Measurements from ENCODE around the gene MIDN. TPM values are rescaled to one million over a fixed set of nuclear protein-coding genes. Genes with fewer than 3 reads are reported as not detected.
A peak's percentile ranks its signal among the peaks of the same experiment; 100 is the strongest.

MIDN gene
- total and polyA plus RNA-seq, 2 of the 4 experiments (the other 2 are of a cell fraction) = 2.5 to 26.0 TPM

DNA sequence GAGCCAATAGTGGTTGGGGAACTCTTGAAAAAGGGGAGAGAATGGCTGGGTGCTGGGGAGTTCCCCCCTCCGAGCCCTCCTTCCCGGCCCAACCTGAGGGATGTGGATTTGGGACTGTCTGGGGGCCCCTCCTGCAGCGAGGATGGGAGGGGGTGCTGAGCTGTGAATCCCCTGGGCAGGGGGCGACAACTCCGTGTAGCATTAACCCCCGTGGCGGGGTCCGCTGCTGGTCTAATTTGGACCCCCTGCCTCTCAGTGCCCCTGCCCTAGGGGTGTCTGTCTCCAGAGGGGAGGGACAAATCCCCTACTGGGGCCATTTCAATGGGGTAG is 9.7 kb downstream of the MIDN start:
- dilution Hi-C loops (cut with HindIII; ENCODE audit: low sequenced_read_pairs, unreplicated experiment) = no loop called here

More for the DNA sequence above, 9.7 kb downstream of the MIDN start:
- in situ Hi-C loops (cut with MboI; ENCODE audit: low sequenced_read_pairs) = no loop called here
- H2AFZ ChIP-seq (replicated peaks; ENCODE audit: low read length, poor library complexity) = no peak overlapping the region
- H3K23ac ChIP-seq (ENCODE audit: low read depth, low read length) = 0 out of 2 replicates have a peak overlapping the region, but pooled peaks have one; percentile 1
- BruUV-seq (replicated peaks) = TSS peak; percentile 79
- peak overlapping the region; percentile 74 for H3K27ac ChIP-seq (ENCODE audit: insufficient read depth, low read length)
- CTCF ChIA-PET = no interaction called here
- H3K36me3 ChIP-seq (ENCODE audit: control insufficient read depth, insufficient read depth, low read length) = peaks cover 51% of the 10 kb centered on the region
- no peak overlapping the region for H3K18ac ChIP-seq (ENCODE audit: low read depth, low read length)
- no peak overlapping the region for H3K4ac ChIP-seq (ENCODE audit: low read depth, low read length)
- no peak overlapping the region for H4K5ac ChIP-seq (ENCODE audit: low read depth, low read length)
- ATAC-seq (ENCODE audit: low read depth) (no peak), DNase-seq (no peak)
- no peak overlapping the region for H2BK15ac ChIP-seq (ENCODE audit: low read depth, low read length)
- no peak overlapping the region for H3K56ac ChIP-seq (ENCODE audit: extremely low read depth, insufficient read depth, low read length)
- no peak overlapping the region for H2BK5ac ChIP-seq (ENCODE audit: low read depth, low read length, poor library complexity, severe bottlenecking)
- H3K4me1 ChIP-seq (ENCODE audit: control insufficient read depth, insufficient read depth, low read length) = peaks cover 57% of the 10 kb centered on the region
- no peak overlapping the region for H4K91ac ChIP-seq (ENCODE audit: insufficient read depth, low read depth, low read length)
- peak overlapping the region; percentile 31 for H2AK9ac ChIP-seq (replicated peaks; ENCODE audit: low read depth, low read length, poor library complexity)
- H3K79me1 ChIP-seq (ENCODE audit: low read depth in 1 of 2, low read length in 2 of 2) = peaks cover 0 to 67% of the 10 kb centered on the region in 2 experiments; a peak in 2 of 4 replicates
- H2BK120ac ChIP-seq (ENCODE audit: low read depth, low read length) = no peak overlapping the region
- H3K4me2 ChIP-seq (ENCODE audit: low read depth, low read length) = no peak overlapping the region
- no peak overlapping the region for H3K9ac ChIP-seq (ENCODE audit: low read depth, low read length)
- H4K20me1 ChIP-seq (ENCODE audit: insufficient read depth, low read length) = peaks cover 72% of the 10 kb centered on the region
- H3K9me1 ChIP-seq (ENCODE audit: insufficient read depth, low read length) = peaks cover 3% of the 10 kb centered on the region; the same call in 1 of the 2 replicates
- no peaks in the 10 kb centered on the region for H3K27me3 ChIP-seq (ENCODE audit: control insufficient read depth, insufficient read depth, low read length)
- POLR2A ChIA-PET (ENCODE audit: unreplicated experiment) = interaction anchor here (0.6 kb wide), 2 partner anchors 8 to 14 kb away, joined by 4 to 11 read pairs; no protein-coding TSS in a partner anchor
- intact Hi-C loops (cut with micrococcal nuclease) = no loop called here
- H3K14ac ChIP-seq (replicated peaks; ENCODE audit: low read depth, low read length) = no peak overlapping the region
- 80% methylated on average over 3 of the region's 8 CpGs; no CpG with 5 or more reads in 1 of the 2 experiments for WGBS, 2 experiments (ENCODE audit: extremely low coverage in 2 of 2, insufficient read length in 1 of 2)
- H4K8ac ChIP-seq (ENCODE audit: low read depth in 2 of 2, low read length in 2 of 2) = no peak overlapping the region
- H3K4me3 ChIP-seq (ENCODE audit: insufficient read depth, low read depth, low read length) = no peak overlapping the region
- no peak overlapping the region for H2AK5ac ChIP-seq (ENCODE audit: low read depth, low read length)
- no peaks in the 10 kb centered on the region for H3K9me3 ChIP-seq (ENCODE audit: control insufficient read depth, insufficient read depth, low read length)
- H2BK20ac ChIP-seq (ENCODE audit: low read depth, low read length) = no peak overlapping the region
- TF ChIP-seq, protein P1, sequence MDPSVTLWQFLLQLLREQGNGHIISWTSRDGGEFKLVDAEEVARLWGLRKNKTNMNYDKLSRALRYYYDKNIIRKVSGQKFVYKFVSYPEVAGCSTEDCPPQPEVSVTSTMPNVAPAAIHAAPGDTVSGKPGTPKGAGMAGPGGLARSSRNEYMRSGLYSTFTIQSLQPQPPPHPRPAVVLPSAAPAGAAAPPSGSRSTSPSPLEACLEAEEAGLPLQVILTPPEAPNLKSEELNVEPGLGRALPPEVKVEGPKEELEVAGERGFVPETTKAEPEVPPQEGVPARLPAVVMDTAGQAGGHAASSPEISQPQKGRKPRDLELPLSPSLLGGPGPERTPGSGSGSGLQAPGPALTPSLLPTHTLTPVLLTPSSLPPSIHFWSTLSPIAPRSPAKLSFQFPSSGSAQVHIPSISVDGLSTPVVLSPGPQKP (IDR thresholded peaks at IDR 0.05; ENCODE audit: borderline replicate concordance, low read depth, low read length) = no peak
- no peak for TF ChIP-seq RAD21 (IDR thresholded peaks at IDR 0.05; ENCODE audit: low read length)
- TF ChIP-seq FOS (IDR thresholded peaks at IDR 0.05; ENCODE audit: low read depth, low read length) = no peak
- TF ChIP-seq RFX5 (IDR thresholded peaks at IDR 0.05; ENCODE audit: low read depth, low read length) = no peak
